ENCODE results near the gene FOXD4L3. TPM values are rescaled to one million over a fixed set of nuclear protein-coding genes. Genes with fewer than 3 reads are reported as not detected.

FOXD4L3 gene
- total RNA-seq, 4 donors from 2014 or later = 0.31 TPM; not detected in 3

Other genes starting within 250 kb of the FOXD4L3 start
- 10 to 100 TPM; 10.5 to 41.2 (median 22.6) TPM for gene ZNG1C, start 60.9 kb upstream of the FOXD4L3 start, total RNA-seq
- 100 to 1,000 TPM in 1 of 4 donors, 10 to 100 TPM in 1, 1 to 10 TPM in 2; 4.5 to 112 (median 20.8) TPM for gene PGM5, start 53.7 kb downstream of the FOXD4L3 start, total RNA-seq
- not detected for gene TMEM252, start 238.0 kb downstream of the FOXD4L3 start, total RNA-seq